GM11168 (cell line): ENCODE measurements around the gene PARD3.

Experiments used
- in situ Hi-C: fragments of 300-500 bp; cut with MboI; formaldehyde crosslinking; loops from one replicate; pipeline ENCODE4 v1.12.0; 2022; ENCODE audit warnings: low sequenced_read_pairs; ENCODE audit not compliant: unreplicated experiment

Gene PARD3

DNA sequence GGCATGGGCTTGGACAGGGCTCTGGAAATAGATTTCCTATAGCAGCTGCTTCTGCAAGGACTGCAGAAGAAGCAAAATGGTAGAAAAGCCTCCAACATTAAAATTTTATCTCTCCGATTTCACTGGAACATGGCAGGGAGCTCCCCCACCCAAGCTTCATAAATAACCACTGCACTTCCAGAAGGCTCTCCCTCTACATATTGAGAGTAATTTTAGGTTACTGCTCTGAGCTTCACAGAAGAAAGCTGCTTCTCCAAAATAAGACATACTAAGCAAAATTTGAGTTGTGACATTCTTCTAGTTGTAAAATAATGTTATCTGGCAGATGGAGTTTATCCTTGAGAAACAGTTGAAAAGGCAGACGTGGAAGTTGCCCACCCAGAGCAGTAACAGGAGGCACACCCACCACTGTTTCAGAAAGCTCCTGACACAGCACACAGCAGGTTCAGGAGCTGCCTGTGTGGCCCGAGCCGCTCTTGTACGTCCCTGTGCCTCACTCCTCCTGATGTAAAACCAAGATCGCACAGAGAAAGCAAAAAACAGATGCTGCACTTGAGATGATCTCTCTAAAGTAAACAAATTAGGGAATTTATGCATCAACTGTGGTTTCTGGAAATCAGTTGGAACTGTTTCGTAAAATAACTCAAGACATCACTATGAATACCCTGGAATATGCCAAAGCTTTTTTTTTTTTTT lies 621.0 kb downstream of the PARD3 start:
- in situ Hi-C loops, result no loop called here

DNA sequence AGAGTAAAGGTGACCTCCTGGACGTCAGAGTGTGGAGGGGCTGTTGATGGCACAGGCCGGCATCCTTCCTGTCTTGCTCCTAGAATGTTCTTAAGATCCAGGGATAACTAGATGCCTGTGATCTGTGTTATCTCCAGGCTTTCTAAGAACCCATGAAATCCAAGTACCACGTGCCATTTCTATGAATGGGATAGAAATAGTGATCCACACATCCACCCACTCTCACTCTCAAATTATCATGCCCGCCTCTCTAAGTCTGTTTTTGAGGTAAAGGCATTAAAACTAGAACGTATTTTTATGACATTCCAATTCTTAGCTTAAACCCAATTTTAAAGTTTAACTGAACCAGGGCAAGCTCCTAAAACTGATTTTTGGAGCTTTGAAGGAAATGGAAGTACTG lies 622.5 kb downstream of the PARD3 start:
- in situ Hi-C loops, result no loop called here

DNA sequence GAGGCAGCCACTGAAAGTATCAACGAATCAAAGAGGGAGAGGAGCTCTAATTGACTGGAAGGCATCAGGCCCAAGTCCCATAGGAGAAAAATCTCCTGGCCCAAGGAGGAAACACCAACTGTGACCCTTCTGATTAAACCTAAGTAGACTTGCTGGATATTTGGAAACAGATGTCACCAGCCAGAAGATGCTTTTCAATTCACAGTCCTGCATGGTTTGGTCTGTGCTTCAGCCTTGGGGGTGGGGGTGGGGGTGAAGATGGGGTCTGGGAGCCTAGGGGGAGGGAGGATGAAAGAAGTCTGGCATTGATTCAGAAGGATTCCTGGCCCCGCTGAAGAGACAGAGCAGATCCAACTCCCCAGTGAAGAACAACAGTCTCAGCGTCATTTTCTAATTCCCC lies 623.7 kb downstream of the PARD3 start:
- in situ Hi-C loops, result no loop called here

DNA sequence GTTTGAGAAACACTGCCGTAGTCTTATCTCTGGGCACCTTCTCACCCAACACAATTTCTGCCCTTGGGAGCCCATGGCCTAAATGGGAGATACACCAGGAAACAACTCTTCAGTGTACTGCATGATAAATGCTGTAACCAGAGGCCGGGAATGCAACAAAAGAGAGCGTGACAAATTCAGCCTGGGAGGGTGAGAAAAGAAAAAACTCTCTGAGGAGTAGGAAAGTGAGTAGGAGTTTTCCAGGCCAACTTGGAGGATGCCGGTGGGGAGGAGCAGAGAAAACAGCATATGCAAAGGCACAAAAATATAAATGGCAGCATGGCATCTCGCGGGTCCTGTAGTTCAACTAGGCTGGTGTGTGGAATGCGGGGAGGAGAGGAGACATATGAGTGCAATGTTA lies 624.5 kb downstream of the PARD3 start:
- in situ Hi-C loops, result no loop called here

DNA sequence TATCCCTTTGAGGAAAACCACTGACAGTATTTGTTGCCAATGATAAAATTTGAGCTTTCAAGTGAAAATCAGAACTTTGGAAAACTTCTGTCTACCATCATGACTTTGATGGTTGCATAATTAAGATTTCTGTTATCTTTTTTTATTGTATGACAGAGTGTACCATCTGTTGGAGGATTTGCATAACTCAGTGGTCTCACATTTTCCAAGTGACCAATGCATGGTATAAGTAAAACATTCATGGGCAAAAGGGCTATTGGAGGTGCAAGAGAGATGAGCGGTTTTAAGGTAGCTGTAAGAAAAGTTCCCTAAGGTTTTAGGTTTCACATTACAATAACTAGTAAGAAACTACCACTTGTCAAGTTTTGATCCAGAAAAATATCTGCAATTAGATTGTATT lies 625.3 kb downstream of the PARD3 start:
- in situ Hi-C loops, result no loop called here

DNA sequence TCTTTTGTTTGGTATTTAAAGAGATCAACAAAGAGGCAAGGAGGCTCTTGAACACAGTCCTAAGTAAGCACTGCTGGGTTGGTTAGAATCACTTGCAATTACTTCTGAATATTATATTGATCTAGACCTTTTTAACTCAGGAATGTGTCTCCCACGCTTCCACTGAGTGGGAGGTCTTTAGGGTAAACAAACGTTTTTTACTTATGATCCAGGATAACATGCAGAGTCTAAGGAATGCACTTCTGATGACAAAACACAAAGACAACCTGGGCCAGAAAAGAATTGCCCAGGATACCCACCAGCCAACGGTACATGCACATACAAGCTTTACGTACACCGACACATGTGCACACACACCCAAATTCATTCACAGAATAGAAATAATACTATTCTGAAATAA lies 626.9 kb downstream of the PARD3 start:
- in situ Hi-C loops, result no loop called here

DNA sequence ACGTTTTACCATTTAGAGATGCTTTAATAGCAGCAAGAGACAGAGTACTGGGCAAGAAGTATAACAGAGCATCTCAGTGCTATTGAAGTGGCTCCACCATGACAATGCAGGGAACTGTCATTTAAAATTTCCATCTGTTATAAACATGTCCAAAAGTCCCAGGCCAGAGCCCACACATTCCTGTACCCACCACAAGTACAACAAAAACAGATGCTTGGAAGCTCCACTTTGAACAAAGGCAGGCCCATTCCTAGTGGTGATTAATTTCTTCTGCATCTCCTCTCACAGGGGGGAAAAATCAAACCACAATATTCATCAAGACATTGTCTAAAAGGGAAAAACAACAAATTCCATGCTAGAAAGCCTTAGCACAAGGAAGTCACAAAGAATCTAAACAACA lies 627.9 kb downstream of the PARD3 start:
- in situ Hi-C loops, result no loop called here

DNA sequence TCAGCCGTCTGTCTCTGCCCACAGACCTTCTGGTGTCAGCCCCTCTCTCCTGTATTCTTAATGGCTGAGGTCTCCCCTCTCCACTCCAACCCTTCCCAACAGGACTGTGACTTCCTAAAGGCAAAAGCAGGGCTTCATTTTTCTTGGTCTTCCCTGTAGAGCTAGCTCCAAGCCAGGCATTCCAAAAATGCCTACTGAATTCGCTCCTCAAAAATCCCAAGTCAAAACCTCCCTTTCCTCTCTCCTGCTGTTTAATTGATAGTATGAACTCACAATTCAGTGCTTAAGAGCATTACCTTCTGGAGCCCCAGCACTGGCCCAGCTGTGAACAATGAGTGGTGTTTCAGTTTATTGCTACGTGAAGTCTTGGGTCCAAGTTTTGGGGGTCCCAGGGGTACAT lies 628.4 kb downstream of the PARD3 start:
- in situ Hi-C loops, result no loop called here

DNA sequence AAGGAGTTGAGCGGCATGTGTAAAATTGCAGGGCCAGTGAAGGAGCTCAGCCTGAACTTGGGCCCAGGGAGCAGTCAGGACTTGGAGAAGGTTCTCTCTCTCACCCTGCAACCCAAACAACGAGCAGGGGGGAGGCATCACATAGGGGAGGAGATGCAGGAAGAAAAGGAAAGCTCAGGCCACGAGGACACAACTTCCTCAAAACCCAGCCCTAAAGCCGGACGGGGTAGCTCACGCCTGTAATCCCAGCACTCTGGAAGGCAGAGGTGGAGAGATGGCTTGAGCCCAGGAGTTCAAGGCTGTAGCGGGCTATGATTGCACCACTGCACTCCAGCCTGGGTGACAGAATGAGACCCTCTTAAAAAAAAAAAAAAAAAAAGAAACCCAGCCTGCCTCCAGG lies 629.1 kb downstream of the PARD3 start:
- in situ Hi-C loops, result no loop called here

DNA sequence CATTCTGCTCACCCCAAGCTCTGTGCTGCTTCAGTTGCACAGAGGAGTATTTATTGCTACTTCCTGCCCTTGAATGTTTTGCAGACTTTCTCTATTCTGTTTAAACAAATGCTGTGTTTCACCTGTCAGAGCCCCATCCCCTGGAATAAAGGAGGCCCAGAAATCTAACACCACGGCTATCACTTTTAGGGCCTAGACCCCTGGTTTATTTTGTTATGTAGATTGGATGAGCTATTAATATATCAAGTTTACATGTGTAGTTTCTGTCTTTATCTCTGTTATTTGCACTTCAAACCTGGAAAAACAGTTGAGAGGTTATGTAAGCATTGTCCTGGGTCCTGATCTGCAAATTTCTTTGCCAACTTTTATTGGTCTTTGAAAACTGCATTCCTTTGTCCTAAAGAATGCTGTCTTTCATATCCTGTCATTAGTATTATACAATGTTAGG lies 630.1 kb downstream of the PARD3 start:
- in situ Hi-C loops, result no loop called here

DNA sequence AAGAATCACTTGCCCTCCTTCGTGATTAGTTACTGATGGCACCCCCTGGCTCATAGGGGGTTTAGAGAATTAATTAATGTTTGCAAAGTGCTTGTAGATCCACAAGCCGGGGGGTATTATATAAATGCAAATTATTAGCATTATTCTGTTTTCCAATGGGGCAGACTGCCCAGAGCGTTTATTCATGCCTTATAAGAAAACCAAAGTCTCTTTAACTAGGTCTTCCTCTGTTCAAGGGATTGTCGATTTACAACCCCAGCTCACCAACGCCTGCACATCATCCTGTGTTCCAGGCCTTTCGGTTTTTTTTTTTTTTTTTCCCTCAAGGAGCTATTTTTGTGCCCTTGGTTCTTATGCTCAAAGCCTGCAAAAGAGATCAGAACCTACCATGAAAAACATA lies 630.7 kb downstream of the PARD3 start:
- in situ Hi-C loops, result no loop called here

DNA sequence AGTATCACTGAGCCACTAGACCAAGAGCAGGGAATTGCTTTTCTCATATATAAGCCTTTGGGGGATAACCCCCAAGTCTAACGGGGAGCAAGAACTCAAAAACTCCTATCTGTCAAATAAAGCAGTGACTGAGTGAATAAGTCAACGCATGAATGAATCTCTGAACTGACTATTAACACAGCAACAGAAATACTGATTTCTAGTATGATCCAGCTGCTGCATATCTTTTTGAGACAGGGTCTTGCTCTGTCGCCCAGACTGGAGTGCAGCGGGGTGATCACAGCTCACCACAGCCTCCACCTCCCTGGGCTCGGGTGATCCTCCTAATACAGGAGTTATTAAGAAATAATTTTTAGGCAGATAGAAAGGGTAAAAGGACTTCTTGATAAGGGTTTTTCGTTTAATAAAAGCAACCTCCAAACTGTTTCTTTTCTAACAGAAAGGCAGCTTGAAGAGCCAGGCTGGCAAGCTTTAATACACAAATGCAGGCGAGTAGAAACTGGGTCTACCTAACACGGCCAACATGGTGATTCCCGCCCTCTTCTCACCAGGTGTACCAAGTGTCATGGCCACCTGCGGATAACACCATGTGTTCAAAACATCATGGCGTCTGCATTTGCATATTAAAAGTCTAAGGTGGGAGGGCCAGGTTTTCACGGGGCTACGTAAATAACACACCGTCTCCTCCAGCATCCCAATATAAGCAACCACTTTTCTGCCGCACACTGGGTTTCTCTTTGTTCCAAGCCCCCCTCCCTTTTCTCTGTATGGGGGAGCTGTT lies 631.9 kb downstream of the PARD3 start:
- in situ Hi-C loops, result no loop called here

DNA sequence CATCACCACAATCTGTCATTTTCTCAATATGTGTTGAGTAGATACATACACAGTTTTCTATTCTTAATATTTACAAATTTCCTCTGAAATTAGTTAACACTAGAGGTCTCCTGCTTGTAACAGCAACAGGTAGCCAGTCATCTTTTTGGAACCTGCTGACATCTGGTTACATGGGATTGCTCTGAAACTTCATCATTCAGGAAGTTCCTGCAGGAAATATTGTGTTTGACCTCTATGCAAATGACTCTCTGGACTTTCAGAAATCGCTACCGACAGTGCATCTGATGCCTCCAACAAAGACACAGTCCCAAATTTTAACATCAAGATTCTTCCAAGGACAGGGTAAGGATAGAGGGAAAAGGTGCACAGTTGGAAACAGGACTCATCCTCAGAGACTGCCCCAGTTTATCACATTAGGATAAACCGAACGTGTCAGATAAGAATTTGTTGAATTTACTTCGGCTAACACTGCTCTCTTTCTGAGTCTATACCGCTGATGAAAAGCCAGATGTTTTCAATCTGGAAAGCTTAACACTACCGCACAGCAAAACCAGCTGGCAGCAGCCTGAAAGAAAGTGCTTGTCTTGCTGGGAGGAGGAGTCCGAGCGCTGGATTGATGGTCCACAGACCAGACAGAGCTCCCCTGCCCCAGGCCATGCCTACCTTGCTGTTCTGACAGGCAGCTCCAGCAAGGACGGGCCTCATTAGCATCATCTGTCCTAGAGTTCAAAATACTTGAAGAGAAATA lies 633.4 kb downstream of the PARD3 start:
- in situ Hi-C loops, result no loop called here

DNA sequence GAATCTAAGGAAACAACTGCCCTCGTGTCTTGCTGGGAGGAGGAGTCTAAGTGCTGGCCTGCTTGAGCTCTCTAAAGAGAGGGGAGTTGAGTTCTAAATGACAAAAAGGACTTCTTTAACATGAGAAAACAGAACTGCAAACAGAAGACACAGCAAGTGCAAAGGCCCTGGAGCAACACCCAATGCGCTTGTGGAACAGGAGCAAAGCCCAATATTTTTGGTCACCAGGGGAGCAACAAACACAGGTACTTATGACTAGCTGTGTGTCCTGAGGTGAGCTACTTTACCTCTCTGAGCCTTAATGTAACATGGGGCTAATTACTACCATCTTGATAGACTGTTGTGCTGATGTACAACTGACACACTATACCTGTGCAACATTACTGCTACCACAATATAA lies 634.3 kb downstream of the PARD3 start:
- in situ Hi-C loops, result no loop called here

DNA sequence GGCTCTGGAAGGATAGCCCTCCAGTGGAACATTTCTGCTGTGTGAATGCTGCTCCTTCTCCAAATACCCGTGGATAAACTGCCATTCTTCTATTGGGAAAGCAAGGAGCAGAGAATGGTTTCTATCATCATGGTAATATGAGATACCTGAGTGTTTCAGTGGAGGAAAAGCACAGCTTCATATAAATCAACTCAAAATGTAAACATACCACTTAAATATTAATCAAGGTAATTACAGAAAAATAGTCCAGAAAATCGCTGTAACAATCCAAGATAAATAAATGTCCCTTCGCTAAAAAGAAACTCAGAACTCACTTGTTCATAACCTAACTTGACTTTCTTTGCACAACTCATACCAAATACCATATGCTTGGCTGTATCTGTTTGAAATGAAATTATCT lies 635.8 kb downstream of the PARD3 start:
- in situ Hi-C loops, result no loop called here

DNA sequence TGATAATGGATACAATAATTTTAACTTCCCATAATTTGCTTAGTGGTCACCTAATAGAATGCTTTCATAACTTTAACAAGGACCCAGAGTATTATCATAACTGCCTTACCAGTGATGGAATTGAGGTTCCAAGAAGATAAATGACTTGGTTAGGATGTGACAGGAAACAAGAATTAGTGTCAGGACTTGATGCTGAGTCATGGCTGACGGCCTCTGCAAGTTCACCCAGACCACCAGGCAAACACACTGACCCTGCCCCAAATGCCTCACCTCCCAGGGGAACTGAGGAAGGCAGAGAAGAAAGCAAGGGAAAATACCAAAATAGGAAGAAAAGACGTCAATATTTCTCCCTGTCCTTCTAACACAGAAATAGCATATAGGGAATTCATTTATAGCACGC lies 636.3 kb downstream of the PARD3 start:
- in situ Hi-C loops, result no loop called here

DNA sequence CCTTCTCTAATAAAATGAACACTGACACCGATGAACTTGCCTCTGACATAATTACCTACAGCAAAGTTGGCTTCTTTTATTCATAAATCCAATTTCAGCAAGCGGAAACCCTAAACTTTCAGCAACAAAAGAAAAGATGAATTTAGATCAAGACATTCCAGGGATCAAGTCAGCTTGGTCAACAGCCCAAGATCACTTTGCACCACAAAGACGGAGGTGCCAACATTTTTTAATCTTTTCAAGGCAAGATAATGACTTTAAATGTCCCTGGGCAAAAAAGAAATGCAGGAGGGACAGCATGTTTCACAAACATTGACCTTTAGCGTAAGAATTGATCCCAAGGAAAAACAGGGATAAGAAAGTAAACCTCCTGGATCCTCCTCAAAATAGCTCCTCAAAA lies 636.9 kb downstream of the PARD3 start:
- in situ Hi-C loops, result no loop called here

DNA sequence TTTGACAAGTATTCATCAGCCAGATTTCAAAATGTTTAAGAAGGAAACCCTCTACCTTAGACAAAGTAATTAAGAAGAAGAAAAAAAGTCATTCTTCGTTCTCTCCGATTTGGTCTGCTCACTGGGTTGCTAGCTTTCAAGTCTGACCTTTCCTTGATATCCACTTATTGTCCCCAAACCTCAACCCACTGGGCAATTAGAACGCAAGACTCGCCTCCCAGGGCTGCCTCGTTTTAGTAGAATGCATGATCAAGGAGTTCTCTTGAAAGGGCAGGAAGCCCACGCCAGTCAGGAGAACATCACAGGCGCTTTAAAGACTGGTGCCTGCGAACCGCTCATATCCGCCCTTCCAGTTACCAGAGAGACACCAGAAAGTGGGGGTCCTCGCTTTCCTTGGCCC lies 637.7 kb downstream of the PARD3 start:
- in situ Hi-C loops, result no loop called here

DNA sequence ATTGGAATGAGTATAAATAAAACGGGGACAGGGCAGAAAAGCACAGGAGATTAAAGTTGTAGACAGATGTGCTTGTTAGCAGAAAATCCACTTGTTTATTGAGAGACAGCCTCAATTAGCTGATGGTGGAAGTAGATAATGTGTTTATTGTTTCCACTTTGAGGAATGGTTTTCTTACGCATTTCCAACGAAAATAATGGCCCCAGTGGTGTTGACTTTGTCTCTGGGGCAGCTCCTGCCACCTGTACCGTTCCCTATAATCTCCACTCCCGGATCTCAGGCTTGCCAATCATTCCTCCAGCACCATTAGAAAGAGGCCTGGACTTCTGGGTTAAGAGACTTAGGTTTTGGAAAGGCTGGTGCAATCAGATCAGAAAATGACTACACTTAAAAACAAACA lies 638.7 kb downstream of the PARD3 start:
- in situ Hi-C loops, result no loop called here

DNA sequence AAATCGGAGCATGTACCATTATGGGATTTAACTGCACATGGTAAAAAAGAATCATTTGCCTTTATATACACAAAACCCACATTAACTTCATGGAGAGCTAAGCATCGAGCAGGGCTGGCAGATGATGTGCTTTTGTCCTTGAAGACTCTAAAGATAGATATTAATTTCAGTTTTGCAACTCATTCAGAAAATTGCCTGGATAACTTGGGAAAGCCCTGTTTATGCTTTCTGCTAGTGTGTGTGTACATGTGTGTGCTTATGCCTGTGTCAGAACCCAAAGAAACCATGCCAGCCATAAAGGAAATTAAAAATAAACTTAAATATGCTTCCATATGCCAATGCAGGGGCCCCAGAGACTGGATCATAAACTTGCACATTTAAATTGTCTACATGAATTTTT lies 640.0 kb downstream of the PARD3 start:
- in situ Hi-C loops, result no loop called here

DNA sequence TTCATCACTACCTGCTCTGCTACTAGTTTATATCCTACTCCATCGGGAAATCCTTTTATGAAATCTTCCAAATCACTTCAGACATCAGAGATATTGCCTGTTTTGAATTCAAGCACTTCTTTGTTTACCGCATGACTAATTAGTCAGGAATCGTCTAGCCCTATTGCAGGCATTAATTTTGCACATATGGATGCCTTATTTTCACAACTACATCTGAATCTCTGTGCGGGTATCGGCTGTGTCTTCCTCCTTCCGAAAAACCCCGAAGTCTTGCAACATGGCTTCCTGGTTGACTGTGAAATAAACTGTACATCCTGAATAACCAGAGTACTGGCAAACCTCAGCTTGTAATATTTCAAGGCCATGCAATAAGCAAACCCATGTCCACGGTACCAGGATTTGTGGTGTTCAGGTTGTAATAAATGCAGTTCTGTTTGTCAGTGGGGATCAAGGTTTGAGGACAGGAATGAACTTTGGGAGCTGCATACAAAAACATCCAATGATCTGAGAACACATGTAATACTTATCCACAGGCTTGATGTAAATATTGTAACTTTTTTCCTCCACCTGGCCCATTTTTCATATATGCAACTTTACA lies 642.1 kb downstream of the PARD3 start:
- in situ Hi-C loops, result no loop called here
